Ishikawa (cell line): Measurements from ENCODE around the gene SLC46A2.

ENCODE experiments used
- EP300 ChIP-seq: IDR thresholded peaks from 2 replicates; pipeline ENCODE4 v1.6.1; 2012; ENCODE audit warnings: borderline replicate concordance
- TAF1 ChIP-seq: IDR thresholded peaks from 2 replicates; pipeline ENCODE4 v1.6.1; 2012; ENCODE audit warnings: low read depth, mild to moderate bottlenecking
- YY1 ChIP-seq: IDR thresholded peaks from 2 replicates; pipeline ENCODE4 v1.6.1; 2012; ENCODE audit warnings: low read depth
- ZBTB7A ChIP-seq: IDR thresholded peaks from 2 replicates; pipeline ENCODE4 v1.6.1; 2012; ENCODE audit warnings: low read depth

- TF ChIP-seq TAF1: no peak
- no peak for TF ChIP-seq EP300
- no peak for TF ChIP-seq ZBTB7A
- no peak for TF ChIP-seq YY1
Observed at GRCh38 chr9:112863214-112863613, 27.5 kb downstream of the SLC46A2 start.
